ENCODE data around the gene MTURN.
"Not testable (repeated sequence)": the region's sequence is repeated elsewhere in the genome, so short reads cannot be mapped to it uniquely, and the experiment has no call there.

Gene MTURN

GRCh38 chr7:30134611-30135300 lies at the start of gene MTURN:
Gene MTURN, plus strand, starts transcription at chr7:30134986. Its CDS starts 151 bp downstream, at chr7:30135137.
- DNase-seq: no peak

GRCh38 chr7:30086529-30086928 lies 48.3 kb upstream of the MTURN start:
- DNase-seq: no peak

DNA sequence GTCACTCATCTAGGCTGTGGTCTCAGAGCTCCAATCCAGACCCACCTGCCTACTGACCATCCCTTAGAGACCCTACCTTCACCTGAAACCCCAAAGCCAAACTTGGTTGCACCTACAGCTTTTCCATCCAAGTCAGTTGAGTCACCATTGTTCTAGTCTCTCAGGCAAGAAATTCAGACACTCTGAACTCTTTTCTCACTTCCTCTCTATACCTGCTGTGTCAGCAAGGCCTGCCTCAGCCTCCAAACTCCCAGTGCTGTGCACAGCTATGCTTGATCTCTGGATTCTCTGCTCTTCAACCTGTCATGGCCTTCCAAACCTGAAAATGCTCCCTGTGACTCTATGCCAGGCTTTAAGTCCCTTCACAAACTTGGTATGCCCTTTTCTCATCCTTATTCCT lies 47.4 kb upstream of the MTURN start:
- DNase-seq: no peak

- DNase-seq: no peak
Observed at GRCh38 chr7:30088362-30088761, 46.4 kb upstream of the MTURN start.

DNA sequence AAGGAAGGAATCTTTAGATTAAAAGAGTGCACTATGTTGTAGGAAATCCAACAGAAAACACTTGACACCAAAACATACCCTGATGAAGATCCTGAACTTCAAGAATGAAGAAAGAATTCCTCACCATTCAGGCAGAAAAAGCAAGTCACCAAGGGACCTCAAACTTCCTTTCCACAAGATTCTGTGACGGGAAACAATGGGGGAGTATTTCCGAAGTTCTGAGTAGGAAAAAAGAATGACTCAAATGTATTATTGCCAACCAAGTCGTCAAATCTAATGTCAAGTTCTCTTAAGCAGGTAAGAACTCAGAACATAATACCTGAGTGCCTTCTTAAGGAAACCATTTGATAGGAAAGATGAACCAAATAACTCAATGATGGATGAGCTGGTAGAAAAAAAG lies 44.7 kb upstream of the MTURN start:
- no peak for DNase-seq

DNA sequence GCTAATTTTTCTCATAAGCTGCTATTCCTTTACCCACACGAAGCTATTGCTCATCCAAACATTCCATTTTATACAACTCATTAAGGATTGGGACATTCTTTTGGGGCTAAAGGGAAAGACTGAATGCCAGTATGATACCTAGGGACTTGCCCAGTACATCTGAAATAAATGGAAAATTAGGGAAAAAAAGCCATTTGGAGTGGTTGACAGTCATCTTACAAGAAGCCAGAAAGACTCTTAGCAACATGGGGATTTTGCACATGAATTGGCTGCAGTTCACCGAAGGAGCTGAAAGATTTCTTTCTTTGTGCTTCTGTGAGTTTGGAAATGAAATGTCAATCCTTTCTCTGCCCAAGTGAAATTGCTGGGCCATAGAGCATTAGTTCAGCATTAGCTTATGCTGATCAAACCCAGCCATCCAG lies 43.3 kb upstream of the MTURN start:
- DNase-seq: no peak

DNA sequence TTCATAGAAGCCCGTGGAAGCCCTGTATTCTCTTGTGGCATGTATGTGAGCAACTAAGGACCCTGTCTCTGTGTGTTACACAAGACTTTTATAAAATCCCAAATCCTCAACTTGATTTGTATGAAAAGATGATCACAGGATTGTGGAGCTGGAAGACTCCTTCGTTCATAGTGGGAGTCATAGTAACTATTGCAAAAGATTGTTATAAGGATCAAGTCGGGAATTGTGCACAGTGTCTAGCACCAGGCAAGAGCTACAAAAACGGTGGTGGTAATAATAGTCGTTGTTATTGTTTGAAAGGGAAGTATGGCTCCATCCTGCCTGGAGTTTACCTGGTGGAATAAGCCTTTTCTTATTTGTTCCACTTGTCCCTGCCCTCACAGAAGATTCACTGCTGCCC lies 42.8 kb upstream of the MTURN start:
- DNase-seq: no peak

GRCh38 chr7:30093420-30093952 lies 41.3 kb upstream of the MTURN start:
- DNase-seq: no peak

DNA sequence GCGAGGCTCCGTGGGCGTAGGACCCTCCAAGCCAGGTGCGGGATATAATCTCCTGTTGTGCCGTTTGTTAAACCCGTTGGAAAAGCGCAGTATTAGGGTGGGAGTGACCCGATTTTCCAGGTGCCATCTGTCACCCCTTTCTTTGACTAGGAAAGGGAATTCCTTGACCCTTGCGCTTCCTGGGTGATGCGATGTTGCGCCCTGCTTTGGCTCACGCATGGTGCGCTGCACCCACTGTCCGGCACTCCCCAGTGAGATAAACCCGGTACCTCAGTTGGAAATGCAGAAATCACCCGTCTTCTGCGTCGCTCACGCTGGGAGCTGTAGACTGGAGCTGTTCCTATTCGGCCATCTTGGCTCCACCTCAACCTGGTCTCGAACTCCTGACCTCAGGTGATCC lies 36.2 kb upstream of the MTURN start:
- not testable (repeated sequence) for DNase-seq

GRCh38 chr7:30102281-30102680 lies 32.5 kb upstream of the MTURN start:
- no peak for DNase-seq

DNA sequence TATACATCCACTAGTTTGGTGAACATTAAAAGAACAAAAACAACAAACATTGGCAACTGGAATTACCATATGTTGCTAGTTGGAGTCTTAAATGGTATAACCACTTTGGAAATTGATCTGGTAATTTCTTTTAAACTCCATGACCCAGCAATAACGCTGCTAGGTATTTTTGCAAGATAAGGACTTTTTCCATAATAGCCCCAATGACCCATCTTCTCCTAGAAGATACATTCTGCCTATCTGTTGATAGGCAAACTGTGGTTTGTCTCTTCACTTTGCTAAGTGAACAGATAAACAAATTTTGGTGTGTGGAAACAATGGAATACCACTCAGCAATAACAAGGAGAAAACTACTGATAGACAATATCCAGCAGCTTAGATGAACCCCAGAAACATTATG lies 30.6 kb upstream of the MTURN start:
- no peak for DNase-seq

- DNase-seq: no peak
Observed at GRCh38 chr7:30112103-30112713, 22.6 kb upstream of the MTURN start.

DNA sequence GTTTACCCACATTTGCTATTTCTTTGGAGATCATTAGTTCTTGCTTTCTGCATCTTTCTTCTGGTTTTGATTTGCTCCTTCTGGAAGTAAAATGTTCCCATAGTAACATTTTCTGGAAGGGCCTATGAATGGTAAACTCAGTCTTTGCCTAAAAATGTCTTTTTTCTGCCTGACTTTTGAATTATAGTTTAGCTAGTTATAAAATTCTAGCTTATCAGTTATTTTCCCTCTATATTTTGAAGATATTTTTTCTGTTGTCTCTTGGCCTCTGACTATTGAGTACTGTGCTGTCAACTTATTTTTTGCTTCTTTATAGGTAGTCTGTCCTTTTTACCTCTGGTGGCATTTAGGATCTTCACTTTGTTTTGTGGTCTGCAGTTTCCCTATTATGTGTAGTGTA lies 21.6 kb upstream of the MTURN start:
- DNase-seq: no peak

GRCh38 chr7:30114536-30115238 lies 20.1 kb upstream of the MTURN start:
- no peak for DNase-seq

DNA sequence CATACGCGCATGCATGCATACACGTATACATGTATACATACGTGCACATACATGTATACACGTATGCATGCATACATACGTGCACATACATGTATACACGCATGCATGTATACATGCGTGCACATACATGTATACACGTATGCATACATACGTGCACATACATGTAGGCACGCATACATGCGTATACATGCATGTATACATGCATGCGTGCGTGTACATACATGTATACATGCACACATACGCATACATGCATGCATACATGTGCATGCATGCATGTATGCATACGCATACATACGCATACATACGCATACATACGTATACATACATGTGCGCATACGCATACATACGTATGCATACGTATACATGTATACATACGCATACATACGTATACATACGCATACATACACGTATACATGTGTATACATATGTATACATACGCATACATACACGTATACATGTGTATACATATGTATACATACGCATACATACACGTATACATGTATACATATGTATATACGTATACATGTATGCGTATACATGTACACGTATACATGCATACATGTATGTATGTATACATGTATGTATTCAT lies 19.0 kb upstream of the MTURN start:
- no peak for DNase-seq

- no peak for DNase-seq
Observed at GRCh38 chr7:30116771-30117170, 18.0 kb upstream of the MTURN start.

DNA sequence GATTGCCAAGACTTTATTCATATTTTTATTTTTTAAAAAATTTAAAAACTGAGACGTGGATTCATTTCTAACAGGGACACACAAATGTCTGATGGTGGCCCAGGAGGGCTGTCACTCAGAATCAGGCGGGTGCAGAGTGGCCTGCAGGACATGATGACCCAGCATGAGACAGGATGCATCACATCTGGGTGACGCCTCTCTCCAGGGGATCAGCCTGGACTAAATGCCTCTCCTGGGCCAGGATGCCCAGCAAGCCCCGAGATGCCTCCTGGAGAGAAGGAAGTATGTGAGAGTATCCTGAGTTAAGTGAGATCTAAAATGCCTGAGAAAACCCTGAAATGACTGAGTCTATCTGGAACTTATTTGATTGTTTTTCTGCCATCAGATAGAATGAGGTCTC lies 16.9 kb upstream of the MTURN start:
- DNase-seq: no peak

GRCh38 chr7:30119890-30120577 lies 14.8 kb upstream of the MTURN start:
- no peak for DNase-seq

GRCh38 chr7:30133736-30134610 lies 813 bp upstream of the MTURN start:
- DNase-seq: no peak

DNA sequence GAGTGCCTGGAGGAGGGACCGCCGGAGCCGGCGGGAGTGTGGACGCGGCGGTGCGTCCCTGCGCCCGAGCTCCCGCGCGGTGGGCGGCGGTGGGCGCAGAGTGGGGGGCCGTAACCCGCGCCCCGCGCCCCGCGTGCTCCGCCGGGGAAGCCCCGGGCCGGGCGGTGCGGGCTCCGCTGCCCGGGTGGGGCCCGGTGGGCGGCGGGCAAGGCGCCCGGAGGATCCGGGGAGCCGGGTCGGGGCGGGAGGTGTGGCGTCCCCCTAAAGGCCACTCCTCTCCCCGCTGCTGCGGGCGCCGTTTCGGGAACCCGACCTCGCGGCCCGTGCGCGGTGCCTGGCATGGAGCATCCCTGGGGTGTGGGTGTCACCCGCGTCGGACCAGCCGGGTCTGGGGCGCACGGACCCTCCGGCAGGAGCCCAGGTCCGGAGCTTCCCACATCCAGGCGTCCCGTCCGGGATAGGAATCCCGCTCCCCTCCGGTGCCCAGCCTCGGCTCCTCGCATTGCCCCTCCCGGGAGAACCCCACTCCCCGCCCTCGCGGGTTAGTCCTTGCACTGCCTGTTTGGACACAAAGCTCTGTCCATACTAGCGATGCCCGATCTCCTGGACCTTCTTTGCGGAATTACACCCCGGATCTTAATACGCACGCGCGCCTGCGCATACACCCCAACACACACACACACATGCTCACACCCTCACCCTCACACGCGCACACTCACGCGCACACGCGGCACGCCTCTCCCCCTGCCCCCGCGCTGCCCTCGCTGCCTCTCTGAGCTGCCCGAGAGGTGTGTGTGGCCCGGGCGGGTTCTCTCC lies 723 bp downstream of the MTURN start:
- no peak for DNase-seq

DNA sequence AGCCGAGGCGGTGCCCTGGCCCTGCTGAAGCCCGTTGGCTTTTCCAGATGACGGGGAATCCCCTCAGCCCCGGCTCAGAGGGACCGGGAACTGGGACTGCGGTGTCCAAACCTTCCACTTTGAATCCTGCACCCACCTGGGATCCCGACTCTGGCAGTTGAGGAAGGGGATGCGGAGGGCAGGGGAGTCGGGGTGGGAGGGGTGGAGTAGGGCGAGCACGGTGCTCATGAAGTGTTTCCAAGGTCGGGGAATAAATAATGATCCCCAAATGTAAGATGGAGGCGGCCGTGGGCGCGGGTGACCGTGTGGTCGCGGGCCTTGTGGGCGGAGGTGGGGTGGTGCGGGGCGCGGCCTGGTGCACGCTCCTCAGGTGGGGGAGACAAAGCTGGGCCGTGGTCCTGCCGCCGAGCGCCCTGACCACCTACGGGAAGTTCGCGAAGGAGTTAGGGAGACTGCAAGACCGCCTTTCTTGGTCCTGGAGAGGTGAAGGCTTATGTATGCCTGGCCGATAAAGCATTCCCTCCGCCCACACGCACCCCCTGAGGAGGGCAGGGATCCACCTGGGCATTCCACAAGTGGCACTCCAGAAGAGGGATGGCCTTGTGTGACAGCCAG lies 1.4 kb downstream of the MTURN start:
- no peak for DNase-seq

Data from NCI-H187 treated with DMSO at 0.1 percent for 48 hours (cell line).